AG10803 (cell line): ENCODE results near the gene CRYGS.

ENCODE experiments used
- DNase-seq: peaks from one replicate; pipeline ENCODE4 v3.0.0; 2010; ENCODE audit warnings: low read depth
- H3K4me3 ChIP-seq: 2 replicates; pipeline ENCODE4 v1.5.1; 2011; ENCODE audit warnings: mild to moderate bottlenecking, low read length, control low read depth
- TF ChIP-seq, protein P1 (sequence below): conservative IDR thresholded peaks from 2 replicates; pipeline ENCODE4 v1.5.1; 2011; ENCODE audit warnings: mild to moderate bottlenecking, low read length, control low read depth, inconsistent platforms

The CRYGS gene

DNA sequence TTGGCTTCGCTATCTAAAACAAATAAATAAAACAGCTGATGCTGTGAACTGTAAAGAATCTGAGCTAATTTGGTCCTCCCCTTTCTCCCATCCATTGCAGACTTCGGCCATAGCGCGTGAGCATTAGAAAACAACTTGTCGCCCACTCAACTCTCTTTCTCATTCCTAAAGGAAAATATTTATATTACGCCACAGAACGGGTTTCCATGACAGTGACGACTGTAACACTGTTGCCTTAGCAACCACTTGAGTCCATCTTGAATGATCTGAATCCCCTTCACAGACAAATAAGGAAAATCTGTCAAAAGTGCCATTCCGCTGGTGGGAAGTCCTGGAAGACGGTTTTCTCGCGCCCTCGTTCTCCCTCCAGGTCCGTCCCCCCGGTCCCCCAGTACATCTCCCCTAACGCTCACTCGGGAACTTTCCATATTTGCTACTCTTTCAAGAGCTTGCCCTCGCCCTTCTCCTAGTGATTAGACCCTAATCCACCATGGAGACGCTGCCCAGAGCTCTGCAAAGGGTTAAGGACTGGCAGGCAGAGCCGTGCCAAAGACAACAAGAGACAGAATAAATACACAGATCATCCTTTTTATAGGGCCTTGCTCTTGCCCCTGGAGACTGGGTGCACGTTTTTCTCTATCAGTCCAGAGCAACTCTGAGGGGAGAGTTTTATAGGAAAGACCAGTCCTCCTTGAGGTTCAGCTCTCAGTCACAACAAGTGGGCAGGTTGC lies 50.5 kb downstream of the CRYGS start:
- TF ChIP-seq, protein P1, sequence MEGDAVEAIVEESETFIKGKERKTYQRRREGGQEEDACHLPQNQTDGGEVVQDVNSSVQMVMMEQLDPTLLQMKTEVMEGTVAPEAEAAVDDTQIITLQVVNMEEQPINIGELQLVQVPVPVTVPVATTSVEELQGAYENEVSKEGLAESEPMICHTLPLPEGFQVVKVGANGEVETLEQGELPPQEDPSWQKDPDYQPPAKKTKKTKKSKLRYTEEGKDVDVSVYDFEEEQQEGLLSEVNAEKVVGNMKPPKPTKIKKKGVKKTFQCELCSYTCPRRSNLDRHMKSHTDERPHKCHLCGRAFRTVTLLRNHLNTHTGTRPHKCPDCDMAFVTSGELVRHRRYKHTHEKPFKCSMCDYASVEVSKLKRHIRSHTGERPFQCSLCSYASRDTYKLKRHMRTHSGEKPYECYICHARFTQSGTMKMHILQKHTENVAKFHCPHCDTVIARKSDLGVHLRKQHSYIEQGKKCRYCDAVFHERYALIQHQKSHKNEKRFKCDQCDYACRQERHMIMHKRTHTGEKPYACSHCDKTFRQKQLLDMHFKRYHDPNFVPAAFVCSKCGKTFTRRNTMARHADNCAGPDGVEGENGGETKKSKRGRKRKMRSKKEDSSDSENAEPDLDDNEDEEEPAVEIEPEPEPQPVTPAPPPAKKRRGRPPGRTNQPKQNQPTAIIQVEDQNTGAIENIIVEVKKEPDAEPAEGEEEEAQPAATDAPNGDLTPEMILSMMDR = no peak
- DNase-seq = no peak
- no peak overlapping the region for H3K4me3 ChIP-seq

DNA sequence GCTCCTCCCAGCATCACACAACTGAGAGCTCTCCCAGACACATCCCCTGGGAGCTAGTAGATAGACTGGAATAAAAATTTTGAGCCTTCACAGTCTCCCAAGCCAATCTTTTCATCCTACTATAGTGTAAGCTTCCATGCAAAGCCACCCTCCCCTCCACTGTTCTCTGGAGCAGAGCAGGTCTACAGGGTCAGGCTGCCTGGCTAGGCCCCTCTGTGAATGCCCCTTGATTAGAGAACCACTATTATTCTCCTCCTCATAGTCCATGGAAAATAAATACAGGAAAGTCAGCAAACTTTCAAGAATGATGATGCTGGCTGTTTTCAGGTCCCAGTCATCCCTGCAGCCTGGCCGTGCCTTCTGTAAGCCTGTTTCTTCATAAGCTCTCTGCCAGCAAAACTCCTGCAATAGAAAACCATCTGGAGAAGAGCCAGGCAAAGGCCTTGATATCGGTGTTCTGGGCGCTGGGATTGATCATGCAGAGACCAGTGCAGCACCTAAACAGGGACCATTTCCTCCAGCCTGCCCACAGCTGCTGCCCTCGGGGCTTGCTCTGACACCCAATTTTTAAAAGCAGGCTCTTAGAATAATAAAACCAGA lies 51.7 kb downstream of the CRYGS start:
- TF ChIP-seq, protein P1 = no peak
- DNase-seq = no peak
- no peak overlapping the region for H3K4me3 ChIP-seq

DNA sequence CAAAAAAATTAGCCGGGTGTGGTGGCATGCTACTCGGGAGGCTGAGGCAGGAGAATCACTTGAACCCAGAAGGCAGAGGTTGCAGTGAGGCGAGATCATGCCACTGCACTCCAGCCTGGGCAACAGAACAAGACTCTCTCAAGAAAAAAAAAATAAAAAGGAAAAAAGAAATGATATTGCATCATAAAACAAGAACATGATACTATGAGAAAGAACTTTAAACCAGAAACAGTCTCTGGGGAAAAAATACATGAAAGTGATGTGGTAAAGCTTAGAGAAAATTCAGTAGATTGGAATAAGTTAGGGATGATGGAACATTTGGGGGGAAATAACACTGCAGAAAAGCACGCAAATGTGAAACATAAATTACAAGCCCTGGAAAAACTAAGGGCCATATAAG lies 54.7 kb downstream of the CRYGS start:
- H3K4me3 ChIP-seq = no peak overlapping the region
- TF ChIP-seq, protein P1 = no peak
- no peak for DNase-seq
